ENCODE measurements around the gene GBP5.
"Not testable (repeated sequence)": the region's sequence is repeated elsewhere in the genome, so short reads cannot be mapped to it uniquely, and the experiment has no call there.

The GBP5 gene

DNA sequence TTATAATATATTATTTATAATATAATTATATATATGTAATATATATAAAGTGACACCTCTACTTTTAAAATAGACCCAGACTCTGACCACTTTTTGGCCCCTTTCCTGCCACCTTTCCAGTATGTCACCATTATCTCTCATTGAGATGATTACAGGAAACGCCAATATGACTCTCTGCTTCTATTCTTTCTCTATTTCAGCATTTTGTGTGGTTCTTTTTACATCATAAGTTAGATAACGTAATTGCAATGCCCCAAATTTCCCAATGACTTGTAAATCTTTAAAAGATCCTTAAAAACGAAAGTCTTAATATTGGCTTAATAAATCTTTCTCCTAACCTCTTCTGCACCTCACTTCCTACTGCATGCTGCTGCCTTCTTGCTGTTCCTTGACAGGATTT lies 8.1 kb upstream of the GBP5 start:
- DNase-seq (ENCODE audit: low read depth) = no peak

DNA sequence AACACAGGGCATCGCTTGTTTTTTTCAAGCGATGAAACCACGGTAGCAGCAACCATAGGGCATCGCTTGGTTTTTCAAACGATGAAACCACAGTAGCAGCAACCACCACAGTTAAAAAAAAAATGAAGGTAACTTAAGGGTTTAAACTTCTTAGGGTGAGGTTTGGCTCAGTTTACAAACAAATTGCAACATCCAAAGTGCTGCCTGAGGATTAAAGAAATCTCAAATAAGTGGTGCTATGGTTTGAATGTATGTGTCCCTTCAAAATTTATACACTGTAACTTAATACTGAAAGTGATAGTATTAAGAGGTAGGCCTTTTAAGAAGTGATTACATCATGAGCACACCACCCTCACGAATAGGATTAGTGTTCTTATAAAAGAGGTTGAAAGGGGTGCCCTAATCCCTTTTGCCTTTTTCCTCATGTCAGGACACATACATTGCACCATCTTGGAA lies 6.4 kb upstream of the GBP5 start:
- no peak for DNase-seq (ENCODE audit: low read depth)

DNA sequence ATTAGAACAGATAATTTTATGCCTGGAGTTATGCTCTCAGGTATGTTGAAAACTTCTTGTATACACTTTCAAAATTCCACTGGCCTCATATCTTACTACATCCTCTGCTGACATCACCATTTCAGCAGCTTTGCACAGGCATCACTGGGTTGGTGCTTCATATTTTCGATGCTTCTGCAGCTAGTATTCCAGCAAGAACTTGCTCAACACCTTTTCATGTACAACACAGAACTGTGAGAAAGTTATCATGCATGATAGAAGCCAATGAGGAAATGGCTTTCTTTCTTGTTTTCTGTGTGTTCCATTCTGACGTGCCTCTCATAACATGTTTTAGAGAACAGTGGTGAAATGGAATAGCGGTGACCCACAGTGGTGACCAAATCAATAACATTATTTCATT lies 5.1 kb upstream of the GBP5 start:
- no peak for DNase-seq (ENCODE audit: low read depth)

DNA sequence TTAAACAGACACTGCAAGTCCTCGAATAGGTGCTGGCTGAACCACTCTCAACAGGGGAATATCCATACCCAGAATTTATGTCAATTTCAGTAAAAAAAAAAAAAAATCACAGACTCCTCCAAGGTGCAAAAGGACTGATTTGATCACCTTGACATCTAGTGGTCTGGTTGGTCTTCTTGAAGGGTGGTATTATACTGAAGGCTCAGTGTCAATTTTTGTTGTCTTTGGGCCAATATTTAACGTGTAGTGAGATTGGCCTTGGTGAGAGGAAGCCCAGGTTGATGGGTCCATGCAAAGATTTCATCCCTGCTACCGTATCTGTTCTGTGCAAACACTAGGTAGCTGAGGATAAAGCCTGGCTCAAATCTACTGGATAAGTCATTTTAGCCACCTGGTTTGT lies 4.0 kb upstream of the GBP5 start:
- DNase-seq (ENCODE audit: low read depth) = no peak

DNA sequence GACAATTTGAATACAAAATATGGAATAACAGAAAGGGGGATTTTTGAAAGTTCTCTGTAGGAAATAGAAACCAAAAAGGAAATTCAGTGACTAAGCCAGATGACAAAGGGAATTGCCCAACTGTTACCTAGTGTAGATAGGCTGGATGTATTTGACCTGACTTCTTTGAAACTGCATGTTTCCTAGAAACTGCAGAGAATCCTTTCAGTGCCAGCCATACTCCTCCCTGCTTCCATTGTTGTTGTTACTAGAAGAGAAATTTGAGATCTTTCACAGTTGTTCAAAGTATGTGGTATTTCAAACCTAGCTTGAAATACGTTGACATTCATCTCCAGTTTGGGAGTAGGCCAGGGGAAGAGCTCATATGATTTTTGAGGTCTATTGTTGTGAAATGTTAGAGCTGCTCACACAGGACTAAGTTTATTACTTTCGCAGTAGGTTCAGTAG lies 1.8 kb upstream of the GBP5 start:
- no peak for DNase-seq (ENCODE audit: low read depth)

DNA sequence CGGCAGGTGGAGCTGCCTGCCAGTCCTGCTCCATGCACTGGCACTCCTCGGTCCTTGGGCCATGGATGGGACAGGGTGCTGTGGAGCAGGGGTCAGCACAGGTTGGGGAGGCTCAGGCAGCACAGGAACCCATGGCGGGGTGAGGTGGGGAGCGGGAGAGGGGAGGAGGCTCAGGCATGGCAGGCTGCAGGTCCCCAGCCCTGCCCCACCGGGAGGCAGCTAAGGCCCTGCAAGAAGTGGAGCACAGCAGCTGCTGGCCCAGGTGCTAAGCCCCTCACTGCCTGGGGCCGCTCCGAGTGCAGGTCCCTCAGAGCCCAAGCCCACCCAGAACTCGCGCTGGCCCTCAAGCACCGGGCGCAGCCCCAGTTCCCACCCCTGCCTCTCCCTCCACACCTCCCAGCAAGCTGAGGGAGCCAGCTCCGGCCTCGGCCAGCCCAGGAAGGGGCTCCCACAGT lies 691 bp upstream of the GBP5 start:
- no peak for DNase-seq (ENCODE audit: low read depth)

DNA sequence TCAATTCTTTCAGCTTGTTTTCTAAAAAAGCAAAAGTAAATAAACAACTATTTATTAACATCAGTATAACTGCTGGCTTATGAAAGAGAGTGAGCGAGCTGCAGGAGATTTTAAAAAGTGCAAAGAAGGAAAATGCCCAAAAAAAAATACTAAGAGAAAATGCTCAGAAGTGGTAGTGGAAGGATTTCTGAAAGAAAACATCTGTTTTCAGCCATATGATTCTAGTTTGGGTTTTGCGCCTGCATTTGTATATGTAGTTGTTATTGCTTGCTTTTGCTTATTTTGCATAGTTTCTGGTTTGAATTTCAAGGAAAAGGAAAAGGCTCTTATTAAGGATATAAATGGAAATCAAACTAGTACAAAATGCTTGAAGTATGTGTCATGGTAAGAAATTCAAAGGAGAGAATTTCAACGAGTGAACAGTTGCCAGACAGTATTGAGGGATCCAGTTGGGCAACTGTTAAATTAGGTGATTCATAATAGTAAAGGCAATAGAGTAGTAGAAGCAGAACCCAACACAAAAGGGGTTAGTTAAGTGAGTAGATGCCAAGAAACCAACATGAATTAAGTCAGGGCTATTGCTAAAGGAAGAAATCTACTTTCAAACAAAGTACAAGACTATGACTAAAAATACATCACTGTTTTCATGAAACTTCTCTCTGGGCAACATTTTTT lies 1.2 kb downstream of the GBP5 start:
- no peak for DNase-seq (ENCODE audit: low read depth)

DNA sequence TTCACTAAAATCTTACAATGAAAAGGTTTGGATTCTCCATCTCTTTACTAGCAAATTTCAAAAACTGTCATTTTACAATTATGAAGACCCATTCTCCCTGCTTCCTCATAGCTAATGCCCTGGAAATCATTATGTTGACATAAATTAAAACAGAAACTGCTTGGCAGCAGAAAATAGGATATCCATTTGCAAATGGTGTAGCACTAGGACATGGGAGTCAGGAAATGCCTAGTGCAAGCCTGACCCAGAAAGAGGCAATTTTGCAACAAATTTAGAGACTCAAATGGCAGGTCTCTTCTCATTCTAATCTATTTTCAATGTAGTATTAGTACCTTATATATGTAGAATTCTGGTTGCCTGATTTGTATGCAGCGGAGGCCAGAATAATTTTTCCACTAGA lies 2.2 kb downstream of the GBP5 start:
- DNase-seq (ENCODE audit: low read depth) = no peak

DNA sequence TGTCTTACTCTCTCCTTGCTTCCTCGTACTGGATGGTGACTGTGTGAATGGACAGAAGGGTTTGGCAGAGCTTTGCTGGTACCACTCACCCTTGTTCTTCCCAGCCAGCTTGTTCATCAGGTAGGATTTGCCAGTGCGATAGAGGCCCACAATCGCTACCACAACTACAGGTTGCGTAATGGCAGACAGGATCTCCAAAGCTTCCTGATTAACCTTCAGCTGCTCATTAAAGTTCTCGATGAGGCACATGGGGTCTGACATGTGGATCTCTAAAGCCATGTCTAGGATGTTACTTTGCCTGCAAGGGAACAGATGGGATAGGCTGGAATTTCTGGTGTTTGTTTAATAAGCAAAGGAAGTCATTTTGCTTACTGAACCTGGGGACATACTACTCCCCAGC lies 3.4 kb downstream of the GBP5 start:
- no peak for DNase-seq (ENCODE audit: low read depth)

DNA sequence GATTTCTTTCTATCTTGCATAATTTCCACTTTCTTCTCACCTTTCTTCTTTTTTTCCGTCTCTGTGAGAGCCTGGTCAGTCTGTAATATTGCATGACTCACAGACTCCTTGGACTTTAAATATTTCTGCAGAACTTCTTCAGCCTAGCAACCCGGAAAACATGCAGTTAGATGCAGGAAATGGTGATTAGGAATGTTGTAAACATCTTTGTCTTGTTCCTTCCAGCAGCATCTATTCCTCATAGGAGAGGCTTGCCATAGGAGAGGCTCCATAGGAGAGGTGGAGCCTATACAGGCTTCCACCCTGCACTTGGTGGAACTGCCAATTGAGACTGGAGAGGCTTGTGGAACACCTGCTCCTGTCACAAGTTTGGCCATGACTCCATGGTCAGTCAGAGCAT lies 10.0 kb downstream of the GBP5 start:
- no peak for DNase-seq (ENCODE audit: low read depth)

DNA sequence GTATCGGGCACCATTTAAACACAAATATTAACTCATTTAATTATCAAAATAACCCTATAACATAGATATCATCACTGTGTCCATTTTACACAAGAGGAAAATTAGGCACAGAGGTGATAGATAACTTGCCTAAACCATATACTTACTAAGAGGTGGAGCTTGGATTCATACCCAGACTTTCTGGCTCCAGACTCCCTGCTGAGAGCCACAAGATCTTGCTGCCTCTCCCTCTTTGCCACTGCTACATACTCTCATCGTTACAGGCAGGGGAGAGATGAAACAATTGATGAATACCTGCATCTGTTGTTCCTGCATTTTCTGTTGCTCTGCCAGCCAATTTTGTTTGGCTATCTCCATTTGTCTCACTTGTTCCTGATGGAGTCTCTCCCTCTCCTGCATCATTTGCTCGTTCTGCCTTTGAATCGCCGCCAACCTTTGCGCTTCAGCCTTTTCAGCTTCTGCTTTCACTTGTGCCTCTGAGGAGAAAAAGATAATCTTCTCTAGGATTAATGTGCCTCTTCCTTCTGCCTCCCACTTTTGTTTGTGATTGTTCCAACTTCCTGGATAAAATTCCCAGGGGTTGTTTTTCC lies 10.6 kb downstream of the GBP5 start:
- DNase-seq (ENCODE audit: low read depth) = no peak

DNA sequence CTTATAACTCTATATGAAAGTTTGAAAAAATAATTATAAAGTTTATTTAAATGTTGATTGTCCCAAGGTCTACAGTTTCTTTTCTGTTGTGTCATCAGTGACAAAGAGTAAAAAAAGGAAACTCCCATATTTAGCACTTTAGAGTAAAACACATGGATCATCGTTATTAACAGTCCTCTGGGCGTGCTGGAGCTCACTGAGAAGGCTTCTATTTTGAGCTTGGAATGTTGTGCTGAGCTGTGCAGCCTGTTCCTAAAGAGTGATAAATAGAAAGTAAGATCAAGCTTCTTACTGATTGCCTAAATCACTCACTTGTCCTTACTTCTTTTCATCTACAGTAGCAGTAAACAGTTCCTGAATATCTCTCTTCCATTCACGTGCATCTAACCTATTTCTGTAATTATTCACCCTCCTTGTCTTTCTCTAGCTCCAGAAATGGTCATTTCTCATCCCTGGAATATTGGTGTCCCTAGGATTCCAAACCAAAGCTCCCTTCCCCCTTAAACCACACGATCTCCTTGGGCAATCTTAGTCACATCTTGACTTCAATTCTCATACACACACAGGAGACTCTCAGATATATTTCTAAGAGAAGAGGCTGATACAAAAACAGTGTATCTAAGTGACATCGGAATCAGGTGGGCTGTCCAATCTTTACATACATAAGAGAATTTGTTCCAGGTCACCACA lies 11.9 kb downstream of the GBP5 start:
- DNase-seq (ENCODE audit: low read depth) = no peak

DNA sequence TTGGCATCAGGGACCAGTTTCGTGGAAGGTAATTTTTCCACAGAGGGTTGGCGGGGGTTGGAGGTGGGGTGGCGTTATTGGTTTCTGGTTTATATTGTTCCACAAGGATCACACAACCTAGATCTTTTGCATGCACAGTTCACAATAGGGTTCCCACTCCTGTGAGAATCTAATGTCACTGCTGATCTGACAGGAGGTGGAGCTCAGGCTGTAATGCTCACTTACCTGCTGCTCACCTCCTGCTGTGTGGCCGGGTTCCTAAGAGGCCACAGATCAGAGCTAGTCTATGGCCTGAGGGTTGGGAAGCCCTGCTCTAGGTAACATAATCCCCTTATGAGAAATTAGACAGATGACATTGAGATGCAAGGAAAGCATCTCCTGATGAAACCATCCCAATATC lies 12.6 kb downstream of the GBP5 start:
- no peak for DNase-seq (ENCODE audit: low read depth)

DNA sequence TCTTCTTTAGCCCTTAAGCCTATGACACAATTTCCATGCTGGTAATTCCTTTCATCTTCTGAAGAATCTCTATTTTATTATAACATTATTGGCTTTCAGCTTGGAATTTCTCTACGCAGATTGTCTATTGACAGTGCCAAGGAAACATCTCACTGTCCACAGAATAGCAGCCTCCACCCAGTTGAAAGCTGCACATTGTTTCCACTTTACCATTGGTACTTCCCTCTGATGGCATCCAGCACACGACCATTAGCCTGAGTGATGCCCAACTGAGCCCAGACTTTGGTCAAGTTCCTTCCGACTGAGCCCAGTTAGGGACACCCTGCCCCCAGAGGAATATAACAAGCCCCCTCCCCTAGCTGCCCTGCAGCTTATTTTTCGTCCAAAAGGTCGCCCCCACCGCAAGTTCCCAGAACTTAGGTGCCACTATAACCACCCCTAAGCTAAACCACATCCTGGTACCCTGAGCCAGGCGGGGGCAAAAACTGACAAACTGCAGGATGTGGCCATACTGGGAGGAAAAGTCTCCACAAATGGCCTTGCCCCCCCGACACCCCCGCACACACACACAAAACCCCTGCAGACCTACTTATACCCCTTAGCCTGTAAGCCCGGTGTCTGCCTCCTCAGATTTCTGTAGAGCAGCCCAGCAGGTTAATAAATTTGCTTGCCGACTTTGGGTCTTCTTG lies 13.2 kb downstream of the GBP5 start:
- no peak for DNase-seq (ENCODE audit: low read depth)

DNA sequence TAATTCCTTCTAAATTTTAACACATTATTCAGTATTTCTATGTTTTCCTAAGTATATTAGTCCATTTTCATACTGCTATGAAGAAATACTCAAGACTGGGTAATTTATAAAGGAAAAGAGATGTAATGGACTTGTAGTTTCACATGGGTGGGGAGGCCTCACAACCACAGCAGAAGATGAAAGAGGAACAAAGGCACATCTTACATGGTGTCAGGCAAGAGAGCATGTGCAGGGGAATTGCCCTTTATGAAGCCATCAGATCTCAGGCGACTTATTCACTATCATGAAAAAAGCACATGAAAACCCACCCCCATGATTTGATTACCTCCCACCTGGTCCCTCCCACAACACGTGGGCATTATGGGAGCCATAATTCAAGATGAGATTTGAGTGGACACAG lies 15.6 kb downstream of the GBP5 start:
- DNase-seq (ENCODE audit: low read depth) = no peak

DNA sequence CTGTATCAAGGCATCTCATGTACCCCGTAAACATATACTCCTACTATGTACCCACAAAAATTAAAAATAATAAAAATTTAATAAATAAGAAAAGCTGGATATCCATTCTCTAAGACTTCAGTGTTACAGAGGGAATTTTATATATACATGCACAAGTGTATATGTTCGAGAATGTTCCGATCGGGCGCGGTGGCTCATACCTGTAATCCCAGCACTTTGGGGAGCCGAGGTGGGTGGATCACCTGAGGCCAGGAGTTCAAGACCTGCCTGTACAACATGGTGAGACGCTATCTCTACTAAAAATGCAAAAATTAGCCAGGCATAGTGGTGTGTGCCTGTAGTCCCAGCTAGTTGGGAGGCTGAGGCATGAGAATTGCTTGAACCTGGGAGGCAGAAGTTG lies 17.1 kb downstream of the GBP5 start:
- not testable (repeated sequence) for DNase-seq (ENCODE audit: low read depth)

DNA sequence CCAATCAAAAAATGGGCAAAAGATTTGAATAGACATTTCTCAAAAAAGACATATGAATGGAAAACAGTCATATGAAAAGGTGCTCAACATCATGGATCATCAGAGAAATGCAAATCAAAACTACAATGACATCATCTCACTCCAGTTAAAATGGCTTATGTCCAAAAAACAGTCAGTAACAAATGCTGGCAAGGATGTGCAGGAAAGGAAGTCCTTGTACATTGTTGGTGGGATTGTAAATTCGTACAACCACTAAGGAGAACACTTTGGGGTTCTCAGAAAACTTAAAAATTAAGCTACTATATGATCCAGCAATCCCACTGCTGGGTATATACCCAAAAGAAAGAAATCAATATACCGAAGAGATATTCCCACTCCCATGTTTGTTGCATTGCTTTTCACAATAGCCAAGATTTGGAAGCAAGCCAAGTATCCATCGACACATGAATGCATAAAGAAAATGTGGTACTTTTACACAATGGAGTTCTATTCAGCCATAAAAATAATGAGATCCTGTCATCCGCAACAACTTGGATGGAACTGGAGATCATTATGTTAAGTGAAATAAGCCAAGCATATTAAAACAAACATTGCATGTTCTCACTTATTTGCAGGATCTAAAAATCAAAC lies 17.9 kb downstream of the GBP5 start:
- DNase-seq (ENCODE audit: low read depth) = no peak

DNA sequence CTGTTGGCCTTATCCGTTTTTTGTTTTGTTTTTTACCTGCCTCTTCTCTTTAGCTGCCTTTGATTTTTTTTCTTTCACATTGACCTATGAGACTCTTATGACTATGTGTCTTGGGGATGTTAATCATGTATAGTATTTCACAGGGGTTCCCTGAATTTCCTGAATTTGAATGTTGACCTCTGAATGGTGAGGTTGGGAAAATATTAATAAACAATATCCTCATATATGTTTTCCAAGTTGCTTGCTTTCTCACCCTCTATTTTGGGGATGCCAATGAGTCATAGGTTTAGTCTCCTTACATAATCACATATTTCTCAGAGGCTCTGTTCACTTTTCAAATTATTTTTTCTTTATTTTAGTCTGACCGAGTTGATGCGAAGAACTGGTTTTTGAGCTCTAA lies 29.6 kb downstream of the GBP5 start:
- no peak for DNase-seq (ENCODE audit: low read depth)

All from activated T-cell treated with anti-CD3 and anti-CD28 coated beads for 24 hours (primary cell).